K562 (cell line): Measurements from ENCODE around the gene SLC22A23.

ENCODE experiments used
- BDP1 ChIP-seq: IDR thresholded peaks from 3 replicates; pipeline ENCODE4 v1.6.1; 2011; ENCODE audit not compliant: insufficient read length, insufficient read depth
- CHD2 ChIP-seq: IDR thresholded peaks from 2 replicates; pipeline ENCODE4 v1.6.1; 2011; ENCODE audit warnings: low read depth, low read length
- CREM ChIP-seq: IDR thresholded peaks from 2 replicates; pipeline ENCODE4 v1.6.1; 2014; ENCODE audit warnings: antibody characterized with exemption, low read depth
- CTCF ChIP-seq, 3 experiments: IDR thresholded peaks in 2 of 3; conservative IDR thresholded peaks in 1 of 3; 2 replicates each; pipeline ENCODE4 v1.5.1; 2011 to 2012; ENCODE audit warnings: low read length in 3 of 3, mild to moderate bottlenecking in 3 of 3, control low read depth in 2 of 3, improper control_type of control experiment in 1 of 3, inconsistent platforms in 1 of 3, low read depth in 1 of 3, mixed read lengths in 1 of 3, moderate library complexity in 1 of 3; ENCODE audit not compliant: insufficient read depth in 2 of 3
- E2F5 ChIP-seq: sonication (generic); formaldehyde crosslinking; IDR thresholded peaks from 2 replicates; pipeline ENCODE4 v1.8.0; 2022; ENCODE audit warnings: mild to moderate bottlenecking, missing genetic modification reagents
- ETV1 ChIP-seq: fragments of 450-650 bp; conservative IDR thresholded peaks from 2 replicates; pipeline ENCODE4 v1.6.1; 2016; ENCODE audit warnings: missing genetic modification characterization, control low read depth, low read depth, missing compliant biosample characterization
- RBM25 ChIP-seq: fragments of 200-400 bp; formaldehyde crosslinking; IDR thresholded peaks from 2 replicates; pipeline ENCODE4 v1.6.1; 2018; ENCODE audit warnings: low read length, low read depth, moderate library complexity; ENCODE audit not compliant: severe bottlenecking
- ZBTB8A ChIP-seq: fragments of 450-650 bp; IDR thresholded peaks from 2 replicates; pipeline ENCODE4 v1.6.1; 2018; ENCODE audit warnings: mild to moderate bottlenecking, moderate library complexity; ENCODE audit not compliant: partially characterized antibody

- TF ChIP-seq ETV1: no peak
- no peak for TF ChIP-seq CTCF (IDR thresholded peaks at IDR 0.05 in 2 of 3, conservative IDR thresholded peaks at IDR 0.05 in 1 of 3; ENCODE audit: insufficient read depth in 2 of 3, low read depth in 1 of 3, low read length in 3 of 3)
- no peak for TF ChIP-seq RBM25
- no peak for TF ChIP-seq BDP1
- no peak for TF ChIP-seq E2F5 (CRISPR knock-in tag)
- TF ChIP-seq CHD2: no peak
- TF ChIP-seq ZBTB8A: no peak
- TF ChIP-seq CREM: no peak
Observed at GRCh38 chr6:3483675-3484074, 26.8 kb upstream of the SLC22A23 start.
